Stomach (tissue), 4 donors: Measurements from ENCODE around the gene SLC35B2.

ENCODE experiments used
- CTCF ChIP-seq, 7 experiments: fragments of 450-650 bp in 4 of 7; fragments of 200-600 bp in 3 of 7; sonication (generic) in 3 of 7; IDR thresholded peaks; one replicate each; pipeline ENCODE4 v1.5.1; 2016 to 2019; ENCODE audit warnings: antibody characterized with exemption in 7 of 7, control low read depth in 2 of 7, mild to moderate bottlenecking in 1 of 7
- POLR2AphosphoS5 ChIP-seq, 3 donors: sonication (generic); formaldehyde crosslinking; IDR thresholded peaks; one replicate each; pipeline ENCODE4 v1.6.1; 2016; ENCODE audit warnings: antibody characterized with exemption in 3 of 3

- TF ChIP-seq POLR2AphosphoS5 (IDR thresholded peaks at IDR 0.05): no peak
- TF ChIP-seq CTCF (IDR thresholded peaks at IDR 0.05): peak in 5 of 7 experiments; percentile 32 to 73 (median 54)
These were observed 47.2 kb upstream of the SLC35B2 start for GRCh38 chr6:44304282-44305199.
